ENCODE measurements around the gene ATP6V0E2. TPM values are rescaled to one million over a fixed set of nuclear protein-coding genes. Genes with fewer than 3 reads are reported as not detected.

The ATP6V0E2 gene
- total RNA-seq, 3 donors from 2014 or later, result 12.7 to 23.7 (median 20.9) TPM

Other genes starting within 250 kb of the ATP6V0E2 start
- 10 to 100 TPM in 1 of 3 donors, 1 to 10 TPM in 2; 2.4 to 19.5 (median 5.1) TPM for gene ZNF467, start 100.4 kb upstream of the ATP6V0E2 start, total RNA-seq
- gene ZNF862, start 35.6 kb upstream of the ATP6V0E2 start, total RNA-seq, result 10 to 100 TPM; 18.0 to 25.4 (median 25.2) TPM